GM23338 (cell line): Measurements from ENCODE around the gene HDAC9. TPM values are rescaled to one million over a fixed set of nuclear protein-coding genes. Genes with fewer than 3 reads are reported as not detected.

Experiments used
- ATAC-seq: fragments of 200-7000 bp; cut with Tn5 transposase; 3 replicates; pipeline ENCODE4 v1.9.1; 2020
- DNase-seq: peaks from one replicate; pipeline ENCODE4 v3.0.0-alpha.2; 2015; ENCODE audit warnings: low spot score
- H2AFZ ChIP-seq: fragments of 200-600 bp; sonication (generic); 2 replicates; pipeline ENCODE4 v1.8.0; 2016; ENCODE audit warnings: antibody characterized with exemption, mild to moderate bottlenecking, moderate library complexity
- H3F3A ChIP-seq: fragments of 200-600 bp; sonication (generic); replicated peaks from 2 replicates; pipeline ENCODE4 v1.8.0; 2017; ENCODE audit warnings: antibody characterized with exemption, mixed run types, low read depth
- H3K27ac ChIP-seq: fragments of 200-600 bp; sonication (generic); 2 replicates; pipeline ENCODE4 v1.6.1; 2016; ENCODE audit warnings: low read depth
- H3K27me3 ChIP-seq: fragments of 200-600 bp; sonication (generic); 2 replicates; pipeline ENCODE4 v1.8.0; 2016; ENCODE audit warnings: mild to moderate bottlenecking, mixed run types, moderate library complexity; ENCODE audit not compliant: insufficient read depth
- H3K36me3 ChIP-seq: fragments of 200-600 bp; sonication (generic); 2 replicates; pipeline ENCODE4 v1.8.0; 2016; ENCODE audit warnings: mild to moderate bottlenecking; ENCODE audit not compliant: insufficient read depth
- H3K4me1 ChIP-seq: fragments of 200-600 bp; sonication (generic); 2 replicates; pipeline ENCODE4 v1.8.0; 2016; ENCODE audit warnings: mild to moderate bottlenecking, moderate library complexity; ENCODE audit not compliant: insufficient read depth
- H3K4me2 ChIP-seq: fragments of 200-600 bp; sonication (generic); 2 replicates; pipeline ENCODE4 v1.7.1; 2017; ENCODE audit warnings: mixed run types
- H3K4me3 ChIP-seq: fragments of 200-600 bp; sonication (generic); 2 replicates; pipeline ENCODE4 v1.6.1; 2016; ENCODE audit warnings: mixed run types
- H3K79me2 ChIP-seq: fragments of 200-600 bp; sonication (generic); replicated peaks from 2 replicates; pipeline ENCODE4 v1.8.0; 2017; ENCODE audit warnings: mild to moderate bottlenecking; ENCODE audit not compliant: insufficient read depth
- H3K9me2 ChIP-seq: fragments of 200-600 bp; sonication (generic); 2 replicates; pipeline ENCODE4 v1.8.0; 2017; ENCODE audit not compliant: insufficient read depth
- H4K20me1 ChIP-seq: fragments of 200-600 bp; sonication (generic); replicated peaks from 2 replicates; pipeline ENCODE4 v1.8.0; 2017; ENCODE audit warnings: mild to moderate bottlenecking; ENCODE audit not compliant: insufficient read depth
- H3K27ac Mint-ChIP-seq: 2 replicates; pipeline ENCODE4 v1.8.0; 2020; ENCODE audit warnings: inconsistent platforms, mild to moderate bottlenecking, moderate library complexity, mixed read lengths
- H3K27me3 Mint-ChIP-seq: 3 replicates; pipeline ENCODE4 v1.8.0; 2022; ENCODE audit warnings: low read depth, mild to moderate bottlenecking, moderate library complexity, mixed read lengths, inconsistent platforms; ENCODE audit not compliant: insufficient read depth, poor library complexity
- H3K36me3 Mint-ChIP-seq: 3 replicates; pipeline ENCODE4 v1.8.0; 2021; ENCODE audit warnings: low read depth, mild to moderate bottlenecking, inconsistent platforms, moderate library complexity, mixed read lengths
- H3K4me1 Mint-ChIP-seq: 3 replicates; pipeline ENCODE4 v1.8.0; 2020; ENCODE audit warnings: mild to moderate bottlenecking, inconsistent platforms, mixed read lengths
- H3K4me3 Mint-ChIP-seq: 3 replicates; pipeline ENCODE4 v1.8.0; 2021; ENCODE audit warnings: moderate library complexity, mild to moderate bottlenecking, inconsistent platforms, mixed read lengths
- H3K9me3 Mint-ChIP-seq: 3 replicates; pipeline ENCODE4 v1.8.0; 2020; ENCODE audit warnings: moderate library complexity, mild to moderate bottlenecking, inconsistent platforms, mixed read lengths
- CREB1 ChIP-seq: fragments of 250-450 bp; sonication (Bioruptor Pico); IDR thresholded peaks from 2 replicates; pipeline ENCODE4 v1.5.0; 2020; ENCODE audit warnings: low read depth, mild to moderate bottlenecking, moderate library complexity
- CTCF ChIP-seq, 2 experiments: fragments of 200-600 bp in 1 of 2; sonication (generic) in 1 of 2; conservative IDR thresholded peaks; 2 replicates each; pipeline versions ENCODE4 v1.5.1 to v1.6.1; 2016 to 2017; ENCODE audit warnings: antibody characterized with exemption in 2 of 2, low read depth in 2 of 2, mild to moderate bottlenecking in 2 of 2, moderate library complexity in 1 of 2
- ETS1 ChIP-seq: IDR thresholded peaks from 2 replicates; pipeline ENCODE4 v1.6.1; 2016; ENCODE audit warnings: antibody characterized with exemption
- EZH2 ChIP-seq: fragments of 200-600 bp; sonication (generic); IDR thresholded peaks from one replicate; pipeline ENCODE4 v1.8.0; 2017; ENCODE audit warnings: antibody characterized with exemption, mild to moderate bottlenecking, low read depth; ENCODE audit not compliant: unreplicated experiment
- EZH2phosphoT487 ChIP-seq: fragments of 200-600 bp; sonication (generic); IDR thresholded peaks from one replicate; pipeline ENCODE4 v1.8.1; 2018; ENCODE audit warnings: antibody characterized with exemption; ENCODE audit not compliant: unreplicated experiment
- JUNB ChIP-seq: IDR thresholded peaks from one replicate; pipeline ENCODE4 v1.6.1; 2016; ENCODE audit warnings: antibody characterized with exemption; ENCODE audit not compliant: unreplicated experiment
- NANOG ChIP-seq: IDR thresholded peaks from 2 replicates; pipeline ENCODE4 v1.6.1; 2016; ENCODE audit warnings: antibody characterized with exemption, borderline replicate concordance
- POLR2AphosphoS5 ChIP-seq: IDR thresholded peaks from 2 replicates; pipeline ENCODE4 v1.6.1; 2016; ENCODE audit warnings: antibody characterized with exemption, low read depth
- STAT1 ChIP-seq: IDR thresholded peaks from one replicate; pipeline ENCODE4 v1.6.1; 2016; ENCODE audit warnings: antibody characterized with exemption; ENCODE audit not compliant: unreplicated experiment
- ZNF114 ChIP-seq: fragments of 250-450 bp; sonication (Bioruptor Pico); IDR thresholded peaks from 2 replicates; pipeline ENCODE4 v1.5.0; 2020; ENCODE audit warnings: mild to moderate bottlenecking, moderate library complexity
- ZNF331 ChIP-seq: fragments of 250-450 bp; sonication (Bioruptor Pico); IDR thresholded peaks from 2 replicates; pipeline ENCODE4 v1.5.0; 2020; ENCODE audit warnings: low read depth, mild to moderate bottlenecking, moderate library complexity
- ZNF462 ChIP-seq: fragments of 250-450 bp; sonication (Bioruptor Pico); IDR thresholded peaks from 2 replicates; pipeline ENCODE4 v1.5.0; 2020; ENCODE audit warnings: mild to moderate bottlenecking, moderate library complexity
- polyA plus RNA-seq: library from polyadenylated mRNA; unstranded; fragments of >200 nt; fragmentation: Nextera tagmentation; extraction: Ambion mirVana; gene quantifications from 2 replicates; pipeline ENCODE4 v1.2.1, GENCODE V29; 2016
- total RNA-seq: library from RNA; depleted of rRNA; stranded (reverse); fragments of >200 nt; shearing (Covaris generic); gene quantifications from 2 replicates; pipeline ENCODE4 v1.2.3, GENCODE V29; 2014
- TF ChIP-seq, protein P1 (sequence below): IDR thresholded peaks from one replicate; pipeline ENCODE4 v1.6.1; 2018; ENCODE audit warnings: antibody characterized with exemption; ENCODE audit not compliant: unreplicated experiment

HDAC9 gene
- total and polyA plus RNA-seq, 2 experiments from 2014 or later = 8.3 to 18.5 TPM

- no peaks in the 10 kb centered on the region for H3K4me1 ChIP-seq
- DNase-seq (peak; percentile 38), ATAC-seq (no peak)
- H3K4me3 ChIP-seq = no peak overlapping the region
- H3K36me3 ChIP-seq = no peaks in the 10 kb centered on the region
- no peaks in the 10 kb centered on the region for H3F3A ChIP-seq
- no peaks in the 10 kb centered on the region for H3K9me3 Mint-ChIP-seq
- H3K4me3 Mint-ChIP-seq = no peak overlapping the region
- no peaks in the 10 kb centered on the region for H3K9me2 ChIP-seq
- TF ChIP-seq STAT1 = no peak
- TF ChIP-seq POLR2AphosphoS5 = no peak
- no peak for TF ChIP-seq ZNF114
- TF ChIP-seq CTCF (conservative IDR thresholded peaks at IDR 0.05; ENCODE audit: low read depth in 2 of 2) = no peak
- no peak for TF ChIP-seq NANOG
- no peak for TF ChIP-seq EZH2
- TF ChIP-seq ZNF462 (CRISPR knock-in tag) = no peak
- TF ChIP-seq JUNB = no peak
- no peak for TF ChIP-seq ZNF331 (CRISPR knock-in tag)
- no peak for TF ChIP-seq ETS1
- TF ChIP-seq, protein P1, sequence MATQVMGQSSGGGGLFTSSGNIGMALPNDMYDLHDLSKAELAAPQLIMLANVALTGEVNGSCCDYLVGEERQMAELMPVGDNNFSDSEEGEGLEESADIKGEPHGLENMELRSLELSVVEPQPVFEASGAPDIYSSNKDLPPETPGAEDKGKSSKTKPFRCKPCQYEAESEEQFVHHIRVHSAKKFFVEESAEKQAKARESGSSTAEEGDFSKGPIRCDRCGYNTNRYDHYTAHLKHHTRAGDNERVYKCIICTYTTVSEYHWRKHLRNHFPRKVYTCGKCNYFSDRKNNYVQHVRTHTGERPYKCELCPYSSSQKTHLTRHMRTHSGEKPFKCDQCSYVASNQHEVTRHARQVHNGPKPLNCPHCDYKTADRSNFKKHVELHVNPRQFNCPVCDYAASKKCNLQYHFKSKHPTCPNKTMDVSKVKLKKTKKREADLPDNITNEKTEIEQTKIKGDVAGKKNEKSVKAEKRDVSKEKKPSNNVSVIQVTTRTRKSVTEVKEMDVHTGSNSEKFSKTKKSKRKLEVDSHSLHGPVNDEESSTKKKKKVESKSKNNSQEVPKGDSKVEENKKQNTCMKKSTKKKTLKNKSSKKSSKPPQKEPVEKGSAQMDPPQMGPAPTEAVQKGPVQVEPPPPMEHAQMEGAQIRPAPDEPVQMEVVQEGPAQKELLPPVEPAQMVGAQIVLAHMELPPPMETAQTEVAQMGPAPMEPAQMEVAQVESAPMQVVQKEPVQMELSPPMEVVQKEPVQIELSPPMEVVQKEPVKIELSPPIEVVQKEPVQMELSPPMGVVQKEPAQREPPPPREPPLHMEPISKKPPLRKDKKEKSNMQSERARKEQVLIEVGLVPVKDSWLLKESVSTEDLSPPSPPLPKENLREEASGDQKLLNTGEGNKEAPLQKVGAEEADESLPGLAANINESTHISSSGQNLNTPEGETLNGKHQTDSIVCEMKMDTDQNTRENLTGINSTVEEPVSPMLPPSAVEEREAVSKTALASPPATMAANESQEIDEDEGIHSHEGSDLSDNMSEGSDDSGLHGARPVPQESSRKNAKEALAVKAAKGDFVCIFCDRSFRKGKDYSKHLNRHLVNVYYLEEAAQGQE = no peak
- TF ChIP-seq EZH2phosphoT487 = no peak
- TF ChIP-seq CREB1 (CRISPR knock-in tag) = no peak
- H3K27me3 Mint-ChIP-seq = no peaks in the 10 kb centered on the region
- no peak overlapping the region for H3K27ac Mint-ChIP-seq
- H3K4me2 ChIP-seq = no peak overlapping the region
- H3K4me1 Mint-ChIP-seq = no peaks in the 10 kb centered on the region; the same call in 2 of the 3 replicates
- no peak overlapping the region for H2AFZ ChIP-seq
- H3K27ac ChIP-seq = no peak overlapping the region
- no peaks in the 10 kb centered on the region for H3K27me3 ChIP-seq
- H3K79me2 ChIP-seq = no peaks in the 10 kb centered on the region
- no peaks in the 10 kb centered on the region for H3K36me3 Mint-ChIP-seq
- no peaks in the 10 kb centered on the region for H4K20me1 ChIP-seq
These were observed 171.9 kb downstream of the HDAC9 start for GRCh38 chr7:18667466-18667865.
